ENCODE results near the gene TMEM270.

TMEM270 gene

GRCh38 chr7:73840715-73841379 is 20.1 kb upstream of the TMEM270 start:
- Histone ChIP-seq H3K9me3 (ENCODE audit: control insufficient read depth, insufficient read depth, low read length) (no peaks in the 10 kb centered on the region), H3F3A (ENCODE audit: control insufficient read depth, insufficient read depth) (no peaks in the 10 kb centered on the region), H3K27me3 (ENCODE audit: control insufficient read depth, low read length) (peaks cover 5% of the 10 kb centered on the region), H3K9me2 (replicated peaks; ENCODE audit: control insufficient read depth, low read length) (no peaks in the 10 kb centered on the region), H3K4me3 (ENCODE audit: low read length) (no peak overlapping the region), H3K4me2 (ENCODE audit: low read length) (no peak overlapping the region), H3K4me1 (ENCODE audit: control insufficient read depth, low read length) (peaks cover 9% of the 10 kb centered on the region), H3K79me2 (ENCODE audit: control insufficient read depth, low read length) (no peaks in the 10 kb centered on the region), H3K36me3 (ENCODE audit: control insufficient read depth, low read length) (no peaks in the 10 kb centered on the region), H3K27ac (ENCODE audit: low read depth, low read length) (no peak overlapping the region), H4K20me1 (ENCODE audit: control insufficient read depth, insufficient read depth, low read depth, low read length) (no peaks in the 10 kb centered on the region)
- TF ChIP-seq CTCF (IDR thresholded peaks at IDR 0.05; ENCODE audit: low read depth, low read length, poor library complexity, severe bottlenecking), result no peak
- no peak for TF ChIP-seq EZH2phosphoT487 (IDR thresholded peaks at IDR 0.05; ENCODE audit: borderline replicate concordance, low read length)

- peak overlapping the region; percentile 97 for H3K4me2 ChIP-seq (ENCODE audit: low read length)
- H3K27me3 ChIP-seq (ENCODE audit: control insufficient read depth, low read length), result peaks cover 8% of the 10 kb centered on the region
- H3F3A ChIP-seq (ENCODE audit: control insufficient read depth, insufficient read depth), result no peaks in the 10 kb centered on the region
- peak overlapping the region; percentile 76 for H3K4me3 ChIP-seq (ENCODE audit: low read length)
- peaks cover 15% of the 10 kb centered on the region for H3K4me1 ChIP-seq (ENCODE audit: control insufficient read depth, low read length)
- no peaks in the 10 kb centered on the region for H3K36me3 ChIP-seq (ENCODE audit: control insufficient read depth, low read length)
- no peaks in the 10 kb centered on the region for H3K79me2 ChIP-seq (ENCODE audit: control insufficient read depth, low read length)
- H4K20me1 ChIP-seq (ENCODE audit: control insufficient read depth, insufficient read depth, low read depth, low read length), result no peaks in the 10 kb centered on the region
- no peaks in the 10 kb centered on the region for H3K9me3 ChIP-seq (ENCODE audit: control insufficient read depth, insufficient read depth, low read length)
- no peaks in the 10 kb centered on the region for H3K9me2 ChIP-seq (replicated peaks; ENCODE audit: control insufficient read depth, low read length)
- TF ChIP-seq EZH2phosphoT487 (IDR thresholded peaks at IDR 0.05; ENCODE audit: borderline replicate concordance, low read length), result no peak
- TF ChIP-seq CTCF (IDR thresholded peaks at IDR 0.05; ENCODE audit: low read depth, low read length, poor library complexity, severe bottlenecking), result no peak
- no peak overlapping the region for H3K27ac ChIP-seq (ENCODE audit: low read depth, low read length)
Observed at GRCh38 chr7:73841689-73842066, 19.3 kb upstream of the TMEM270 start.

GRCh38 chr7:73842067-73842976 is 18.6 kb upstream of the TMEM270 start, which contains the start of gene METTL27:
Gene METTL27, minus strand, starts transcription at chr7:73842516. Its CDS starts 376 bp downstream, at chr7:73842140.
- no peaks in the 10 kb centered on the region for H3K36me3 ChIP-seq (ENCODE audit: control insufficient read depth, low read length)
- peak within 1 kb of the TSS; percentile 97 for H3K4me2 ChIP-seq (ENCODE audit: low read length)
- no peaks in the 10 kb centered on the region for H3K79me2 ChIP-seq (ENCODE audit: control insufficient read depth, low read length)
- no peaks in the 10 kb centered on the region for H3K9me3 ChIP-seq (ENCODE audit: control insufficient read depth, insufficient read depth, low read length)
- H4K20me1 ChIP-seq (ENCODE audit: control insufficient read depth, insufficient read depth, low read depth, low read length), result no peaks in the 10 kb centered on the region
- no peaks in the 10 kb centered on the region for H3K9me2 ChIP-seq (replicated peaks; ENCODE audit: control insufficient read depth, low read length)
- H3K27me3 ChIP-seq (ENCODE audit: control insufficient read depth, low read length), result peaks cover 8% of the 10 kb centered on the region
- no peak within 1 kb of the TSS for H3K27ac ChIP-seq (ENCODE audit: low read depth, low read length)
- peak within 1 kb of the TSS; percentile 76 for H3K4me3 ChIP-seq (ENCODE audit: low read length)
- H3K4me1 ChIP-seq (ENCODE audit: control insufficient read depth, low read length), result peaks cover 15% of the 10 kb centered on the region
- TF ChIP-seq CTCF (IDR thresholded peaks at IDR 0.05; ENCODE audit: low read depth, low read length, poor library complexity, severe bottlenecking) (no peak), EZH2phosphoT487 (IDR thresholded peaks at IDR 0.05; ENCODE audit: borderline replicate concordance, low read length) (no peak)
- H3F3A ChIP-seq (ENCODE audit: control insufficient read depth, insufficient read depth), result no peaks in the 10 kb centered on the region

All from DOHH2 (cell line).